Endothelial cell of umbilical vein (primary cell): ENCODE results near the gene PRUNE2.

Experiments
- EZH2 ChIP-seq: IDR thresholded peaks from 2 replicates; pipeline ENCODE4 v1.6.1; 2012; ENCODE audit warnings: borderline replicate concordance, low read depth, mild to moderate bottlenecking, moderate library complexity, low read length, inconsistent platforms; ENCODE audit not compliant: severe bottlenecking
- FOS ChIP-seq: IDR thresholded peaks from 2 replicates; pipeline ENCODE4 v1.6.1; 2011; ENCODE audit warnings: mild to moderate bottlenecking, low read length, moderate library complexity, borderline replicate concordance; ENCODE audit not compliant: insufficient read depth
- JUN ChIP-seq: IDR thresholded peaks from 2 replicates; pipeline ENCODE4 v1.6.1; 2011; ENCODE audit warnings: borderline replicate concordance, low read depth; ENCODE audit not compliant: insufficient read length, insufficient read depth
- POLR2A ChIP-seq: IDR thresholded peaks from 2 replicates; pipeline ENCODE4 v1.6.1; 2012; ENCODE audit warnings: low read depth, mild to moderate bottlenecking, control low read depth, low read length
- POLR2AphosphoS5 ChIP-seq: IDR thresholded peaks from 2 replicates; pipeline ENCODE4 v1.6.1; 2012; ENCODE audit warnings: low read depth, mild to moderate bottlenecking, control low read depth, low read length, moderate library complexity; ENCODE audit not compliant: insufficient read depth
- TF ChIP-seq, protein P1 (sequence below): IDR thresholded peaks from 2 replicates; pipeline ENCODE4 v1.6.1; 2011; ENCODE audit not compliant: insufficient read depth, insufficient read length
- TF ChIP-seq, protein P2 (sequence below), 2 donors: IDR thresholded peaks; 1 replicate in 1 of 2; 2 replicates in 1 of 2; pipeline ENCODE4 v1.5.1; 2011; ENCODE audit warnings: low read length in 2 of 2, mild to moderate bottlenecking in 2 of 2, moderate library complexity in 2 of 2, control low read depth in 1 of 2, inconsistent platforms in 1 of 2, low read depth in 1 of 2; ENCODE audit not compliant: insufficient read depth in 1 of 2; ENCODE audit errors: extremely low read depth in 1 of 2

DNA sequence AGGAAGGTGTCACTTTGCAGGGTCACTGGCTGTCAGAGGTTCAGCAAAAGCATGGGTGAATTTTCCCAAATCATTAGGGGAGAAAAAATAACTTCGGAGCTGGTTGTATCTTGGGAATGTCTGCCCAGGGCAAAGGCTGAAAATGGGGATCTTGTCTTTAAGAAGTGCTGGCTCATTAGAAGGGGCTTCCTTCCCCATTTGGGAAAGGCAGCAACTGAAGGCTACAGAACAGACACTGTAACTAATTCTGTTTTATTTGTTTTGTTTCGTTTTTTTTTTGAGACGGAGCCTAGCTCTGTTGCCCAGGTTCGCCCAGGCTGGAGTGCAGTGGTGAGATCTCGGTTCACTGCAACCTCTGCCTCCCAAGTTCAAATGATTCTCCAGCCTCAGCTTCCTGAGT is 212.0 kb downstream of the PRUNE2 start:
- TF ChIP-seq EZH2 (no peak), POLR2A (no peak), FOS (no peak), POLR2AphosphoS5 (no peak), JUN (no peak)
- TF ChIP-seq, protein P1, sequence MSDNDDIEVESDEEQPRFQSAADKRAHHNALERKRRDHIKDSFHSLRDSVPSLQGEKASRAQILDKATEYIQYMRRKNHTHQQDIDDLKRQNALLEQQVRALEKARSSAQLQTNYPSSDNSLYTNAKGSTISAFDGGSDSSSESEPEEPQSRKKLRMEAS, result no peak
- TF ChIP-seq, protein P2, sequence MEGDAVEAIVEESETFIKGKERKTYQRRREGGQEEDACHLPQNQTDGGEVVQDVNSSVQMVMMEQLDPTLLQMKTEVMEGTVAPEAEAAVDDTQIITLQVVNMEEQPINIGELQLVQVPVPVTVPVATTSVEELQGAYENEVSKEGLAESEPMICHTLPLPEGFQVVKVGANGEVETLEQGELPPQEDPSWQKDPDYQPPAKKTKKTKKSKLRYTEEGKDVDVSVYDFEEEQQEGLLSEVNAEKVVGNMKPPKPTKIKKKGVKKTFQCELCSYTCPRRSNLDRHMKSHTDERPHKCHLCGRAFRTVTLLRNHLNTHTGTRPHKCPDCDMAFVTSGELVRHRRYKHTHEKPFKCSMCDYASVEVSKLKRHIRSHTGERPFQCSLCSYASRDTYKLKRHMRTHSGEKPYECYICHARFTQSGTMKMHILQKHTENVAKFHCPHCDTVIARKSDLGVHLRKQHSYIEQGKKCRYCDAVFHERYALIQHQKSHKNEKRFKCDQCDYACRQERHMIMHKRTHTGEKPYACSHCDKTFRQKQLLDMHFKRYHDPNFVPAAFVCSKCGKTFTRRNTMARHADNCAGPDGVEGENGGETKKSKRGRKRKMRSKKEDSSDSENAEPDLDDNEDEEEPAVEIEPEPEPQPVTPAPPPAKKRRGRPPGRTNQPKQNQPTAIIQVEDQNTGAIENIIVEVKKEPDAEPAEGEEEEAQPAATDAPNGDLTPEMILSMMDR (IDR thresholded peaks at IDR 0.05; ENCODE audit: extremely low read depth in 1 of 2, insufficient read depth in 1 of 2, low read depth in 1 of 2, low read length in 2 of 2), result no peak
